ENCODE data around the gene SLC44A1. TPM values are rescaled to one million over a fixed set of nuclear protein-coding genes. Genes with fewer than 3 reads are reported as not detected.

SLC44A1 gene
- total RNA-seq, 4 donors from 2014 or later, result 45.3 to 74.9 (median 67.7) TPM

GRCh38 chr9:105297442-105298075, 53.1 kb downstream of the SLC44A1 start:
- H3K4me3 ChIP-seq, result no peak overlapping the region
- H3K27ac ChIP-seq, result peak overlapping the region; percentile 8 to 89 (median 42)
- TF ChIP-seq CTCF (IDR thresholded peaks at IDR 0.05), result no peak
- no peak for TF ChIP-seq POLR2A (IDR thresholded peaks at IDR 0.05)
- no peak for TF ChIP-seq EP300 (IDR thresholded peaks at IDR 0.05)
- WGBS, 2 donors, result 80 to 81% methylated on average over 14 of the region's 14 CpGs
- H3K9me3 ChIP-seq, result no peaks in the 10 kb centered on the region
- H3K27me3 ChIP-seq, result no peaks in the 10 kb centered on the region
- DNase-seq (ENCODE audit: low spot score in 2 of 2), result no peak
- peaks cover 0 to 16% (median 4%) of the 10 kb centered on the region in 3 donors for H3K36me3 ChIP-seq
- H3K4me1 ChIP-seq, result peaks cover 0 to 36% (median 10%) of the 10 kb centered on the region in 4 donors

- TF ChIP-seq CTCF (IDR thresholded peaks at IDR 0.05) (no peak), POLR2A (IDR thresholded peaks at IDR 0.05) (no peak), EP300 (IDR thresholded peaks at IDR 0.05) (no peak)
- Histone ChIP-seq H3K4me1 (peaks cover 0 to 31% (median 8%) of the 10 kb centered on the region in 4 donors), H3K4me3 (no peak overlapping the region), H3K9me3 (no peaks in the 10 kb centered on the region), H3K27me3 (no peaks in the 10 kb centered on the region), H3K36me3 (peaks cover 0 to 28% (median 4%) of the 10 kb centered on the region in 3 donors), H3K27ac (peak overlapping the region in 2 of 4 donors; percentile 70 to 89)
- no peak for DNase-seq (ENCODE audit: low spot score in 2 of 2)
- 84 to 86% methylated on average over 7 of the region's 7 CpGs for WGBS, 2 donors
Measured at GRCh38 chr9:105299190-105299854, 54.9 kb downstream of the SLC44A1 start.

- no peak for TF ChIP-seq POLR2A (IDR thresholded peaks at IDR 0.05)
- TF ChIP-seq EP300 (IDR thresholded peaks at IDR 0.05), result no peak
- TF ChIP-seq CTCF (IDR thresholded peaks at IDR 0.05), result no peak
- 97 to 100% methylated on average over 2 of the region's 2 CpGs for WGBS, 2 donors
- Histone ChIP-seq H3K27me3 (no peaks in the 10 kb centered on the region), H3K36me3 (peaks cover 0 to 28% (median 4%) of the 10 kb centered on the region in 3 donors), H3K4me3 (no peak overlapping the region), H3K27ac (no peak overlapping the region), H3K4me1 (peaks cover 0 to 5% (median under 1%) of the 10 kb centered on the region in 4 donors), H3K9me3 (no peaks in the 10 kb centered on the region)
- no peak for DNase-seq (ENCODE audit: low spot score in 2 of 2)
Measured at GRCh38 chr9:105302728-105303127, 58.3 kb downstream of the SLC44A1 start.

- TF ChIP-seq EP300 (IDR thresholded peaks at IDR 0.05) (no peak), CTCF (IDR thresholded peaks at IDR 0.05) (no peak), POLR2A (IDR thresholded peaks at IDR 0.05) (no peak)
- Histone ChIP-seq H3K27me3 (no peaks in the 10 kb centered on the region), H3K27ac (no peak overlapping the region), H3K9me3 (no peaks in the 10 kb centered on the region), H3K4me3 (no peak overlapping the region), H3K4me1 (peaks cover 0 to 23% (median 4%) of the 10 kb centered on the region in 4 donors), H3K36me3 (peaks cover 0 to 14% (median 0%) of the 10 kb centered on the region in 3 donors)
- DNase-seq (ENCODE audit: low spot score in 2 of 2), result no peak
- 63 to 70% methylated on average over 1 of the region's 1 CpG for WGBS, 2 donors
Measured at GRCh38 chr9:105305856-105306255, 61.4 kb downstream of the SLC44A1 start.

Measured in tibial nerve (tissue), 4 donors.